ENCODE results near the gene NIPAL1. TPM values are rescaled to one million over a fixed set of nuclear protein-coding genes. Genes with fewer than 3 reads are reported as not detected.
A peak's percentile ranks its signal among the peaks of the same experiment; 100 is the strongest.

The NIPAL1 gene
- total and polyA plus RNA-seq, 2 experiments from 2014 or later: 6.1 to 14.0 TPM

- H3K36me3 ChIP-seq (replicated peaks; ENCODE audit: insufficient read depth, low read depth): no peaks in the 10 kb centered on the region
- H3K27ac ChIP-seq: peak overlapping the region; percentile 26
- peak overlapping the region; percentile 4 for H3K4me2 ChIP-seq
- H3K9me2 ChIP-seq (replicated peaks; ENCODE audit: insufficient read depth): no peaks in the 10 kb centered on the region
- DNase-seq (ENCODE audit: low spot score): no peak
- no peak overlapping the region for H2AFZ ChIP-seq
- no peaks in the 10 kb centered on the region for H4K20me1 ChIP-seq (ENCODE audit: insufficient read depth, poor library complexity, severe bottlenecking)
- H3K9me3 ChIP-seq (ENCODE audit: low read depth): no peaks in the 10 kb centered on the region
- H3K79me2 ChIP-seq: no peaks in the 10 kb centered on the region
- H3K4me3 ChIP-seq: no peak overlapping the region
- H3K27me3 ChIP-seq: no peaks in the 10 kb centered on the region
- H3K4me1 ChIP-seq (ENCODE audit: insufficient read depth): peaks cover 20% of the 10 kb centered on the region
- TF ChIP-seq CTCF (IDR thresholded peaks at IDR 0.05; ENCODE audit: poor library complexity) (no peak), EZH2phosphoT487 (IDR thresholded peaks at IDR 0.05; ENCODE audit: low read depth, severe bottlenecking, unreplicated experiment) (no peak), EZH2 (IDR thresholded peaks at IDR 0.05; ENCODE audit: borderline replicate concordance) (no peak)
Observed at GRCh38 chr4:48033412-48033811, 16.8 kb downstream of the NIPAL1 start.

- Histone ChIP-seq H4K20me1 (ENCODE audit: insufficient read depth, poor library complexity, severe bottlenecking) (no peaks in the 10 kb centered on the region), H3K9me3 (ENCODE audit: low read depth) (no peaks in the 10 kb centered on the region), H3K79me2 (no peaks in the 10 kb centered on the region), H3K4me2 (peak overlapping the region; percentile 4), H3K27ac (no peak overlapping the region), H3K36me3 (replicated peaks; ENCODE audit: insufficient read depth, low read depth) (no peaks in the 10 kb centered on the region), H3K4me1 (ENCODE audit: insufficient read depth) (peaks cover 20% of the 10 kb centered on the region), H3K9me2 (replicated peaks; ENCODE audit: insufficient read depth) (no peaks in the 10 kb centered on the region), H2AFZ (no peak overlapping the region), H3K4me3 (no peak overlapping the region), H3K27me3 (no peaks in the 10 kb centered on the region)
- no peak for TF ChIP-seq EZH2 (IDR thresholded peaks at IDR 0.05; ENCODE audit: borderline replicate concordance)
- TF ChIP-seq EZH2phosphoT487 (IDR thresholded peaks at IDR 0.05; ENCODE audit: low read depth, severe bottlenecking, unreplicated experiment): no peak
- peak; percentile 39 for TF ChIP-seq CTCF (IDR thresholded peaks at IDR 0.05; ENCODE audit: poor library complexity)
- WGBS (ENCODE audit: low lambda C conversion rate, missing lambda C conversion rate): 92% methylated on average over 1 of the region's 1 CpG
- peak; percentile 31 for DNase-seq (ENCODE audit: low spot score)
Observed at GRCh38 chr4:48033825-48034413, 17.3 kb downstream of the NIPAL1 start.

GRCh38 chr4:48035952-48036351 is 19.4 kb downstream of the NIPAL1 start:
- TF ChIP-seq EZH2 (IDR thresholded peaks at IDR 0.05; ENCODE audit: borderline replicate concordance) (no peak), EZH2phosphoT487 (IDR thresholded peaks at IDR 0.05; ENCODE audit: low read depth, severe bottlenecking, unreplicated experiment) (no peak), CTCF (IDR thresholded peaks at IDR 0.05; ENCODE audit: poor library complexity) (no peak)
- Histone ChIP-seq H3K4me3 (no peak overlapping the region), H3K27me3 (no peaks in the 10 kb centered on the region), H3K9me3 (ENCODE audit: low read depth) (no peaks in the 10 kb centered on the region), H3K27ac (no peak overlapping the region), H3K36me3 (replicated peaks; ENCODE audit: insufficient read depth, low read depth) (no peaks in the 10 kb centered on the region), H2AFZ (no peak overlapping the region), H3K9me2 (replicated peaks; ENCODE audit: insufficient read depth) (no peaks in the 10 kb centered on the region), H3K4me1 (ENCODE audit: insufficient read depth) (peaks cover 20% of the 10 kb centered on the region), H3K4me2 (no peak overlapping the region), H4K20me1 (ENCODE audit: insufficient read depth, poor library complexity, severe bottlenecking) (no peaks in the 10 kb centered on the region), H3K79me2 (no peaks in the 10 kb centered on the region)
- DNase-seq (ENCODE audit: low spot score): no peak
- 84% methylated on average over 3 of the region's 3 CpGs for WGBS (ENCODE audit: low lambda C conversion rate, missing lambda C conversion rate)

GRCh38 chr4:48037117-48037462 is 20.5 kb downstream of the NIPAL1 start:
- no peaks in the 10 kb centered on the region for H4K20me1 ChIP-seq (ENCODE audit: insufficient read depth, poor library complexity, severe bottlenecking)
- no peaks in the 10 kb centered on the region for H3K27me3 ChIP-seq
- no peak for DNase-seq (ENCODE audit: low spot score)
- H3K9me2 ChIP-seq (replicated peaks; ENCODE audit: insufficient read depth): no peaks in the 10 kb centered on the region
- WGBS (ENCODE audit: low lambda C conversion rate, missing lambda C conversion rate): 86% methylated on average over 2 of the region's 2 CpGs
- no peaks in the 10 kb centered on the region for H3K9me3 ChIP-seq (ENCODE audit: low read depth)
- H3K79me2 ChIP-seq: no peaks in the 10 kb centered on the region
- H3K4me1 ChIP-seq (ENCODE audit: insufficient read depth): peaks cover 14% of the 10 kb centered on the region
- H3K27ac ChIP-seq: no peak overlapping the region
- no peak overlapping the region for H2AFZ ChIP-seq
- H3K36me3 ChIP-seq (replicated peaks; ENCODE audit: insufficient read depth, low read depth): no peaks in the 10 kb centered on the region
- TF ChIP-seq EZH2phosphoT487 (IDR thresholded peaks at IDR 0.05; ENCODE audit: low read depth, severe bottlenecking, unreplicated experiment) (no peak), EZH2 (IDR thresholded peaks at IDR 0.05; ENCODE audit: borderline replicate concordance) (no peak), CTCF (IDR thresholded peaks at IDR 0.05; ENCODE audit: poor library complexity) (no peak)
- H3K4me3 ChIP-seq: no peak overlapping the region
- H3K4me2 ChIP-seq: no peak overlapping the region

All from hepatocyte (in vitro differentiated cells).